Measurements from ENCODE around the gene FFAR1.

GRCh38 chr19:35375505-35376307 is 28.0 kb downstream of the FFAR1 start:
- TF ChIP-seq CTCF (conservative IDR thresholded peaks at IDR 0.05; ENCODE audit: low read length) (no peak), EZH2phosphoT487 (IDR thresholded peaks at IDR 0.05; ENCODE audit: borderline replicate concordance, low read depth, low read length) (no peak)
